ENCODE data around the gene ADORA2B. TPM values are rescaled to one million over a fixed set of nuclear protein-coding genes. Genes with fewer than 3 reads are reported as not detected.

The ADORA2B gene
- total RNA-seq, 1 donor from 2014 or later: 8.9 TPM

GRCh38 chr17:16002708-16003260, 57.9 kb downstream of the ADORA2B start:
- Mint-ChIP-seq H3K9me3 (ENCODE audit: unreplicated experiment) (no peaks in the 10 kb centered on the region), H3K36me3 (ENCODE audit: unreplicated experiment) (peaks cover 57% of the 10 kb centered on the region), H3K4me3 (ENCODE audit: unreplicated experiment) (no peak overlapping the region), H3K27me3 (ENCODE audit: unreplicated experiment) (no peaks in the 10 kb centered on the region), H3K27ac (ENCODE audit: unreplicated experiment) (no peak overlapping the region), H3K4me1 (ENCODE audit: unreplicated experiment) (peaks cover 25% of the 10 kb centered on the region)
- no peak for DNase-seq (ENCODE audit: extremely low spot score, unreplicated experiment)
- no peak for TF ChIP-seq CTCF (IDR thresholded peaks at IDR 0.05)

- H3K4me3 Mint-ChIP-seq (ENCODE audit: unreplicated experiment): no peak overlapping the region
These were observed 58.9 kb downstream of the ADORA2B start for GRCh38 chr17:16003841-16004240.

GRCh38 chr17:16005636-16006035, 60.7 kb downstream of the ADORA2B start:
- Mint-ChIP-seq H3K27ac (ENCODE audit: unreplicated experiment) (no peak overlapping the region), H3K9me3 (ENCODE audit: unreplicated experiment) (no peaks in the 10 kb centered on the region), H3K4me1 (ENCODE audit: unreplicated experiment) (peaks cover 13% of the 10 kb centered on the region), H3K4me3 (ENCODE audit: unreplicated experiment) (no peak overlapping the region), H3K27me3 (ENCODE audit: unreplicated experiment) (no peaks in the 10 kb centered on the region), H3K36me3 (ENCODE audit: unreplicated experiment) (peaks cover 72% of the 10 kb centered on the region)
- TF ChIP-seq CTCF (IDR thresholded peaks at IDR 0.05): no peak
- DNase-seq (ENCODE audit: extremely low spot score, unreplicated experiment): no peak

More at GRCh38 chr17:16003841-16004240, 58.9 kb downstream of the ADORA2B start:
- TF ChIP-seq CTCF (IDR thresholded peaks at IDR 0.05): no peak
- H3K36me3 Mint-ChIP-seq (ENCODE audit: unreplicated experiment): peaks cover 68% of the 10 kb centered on the region
- no peaks in the 10 kb centered on the region for H3K27me3 Mint-ChIP-seq (ENCODE audit: unreplicated experiment)
- H3K4me1 Mint-ChIP-seq (ENCODE audit: unreplicated experiment): peaks cover 19% of the 10 kb centered on the region
- no peak for DNase-seq (ENCODE audit: extremely low spot score, unreplicated experiment)
- H3K9me3 Mint-ChIP-seq (ENCODE audit: unreplicated experiment): no peaks in the 10 kb centered on the region
- H3K27ac Mint-ChIP-seq (ENCODE audit: unreplicated experiment): no peak overlapping the region

GRCh38 chr17:16007439-16007838, 62.5 kb downstream of the ADORA2B start:
- no peak for DNase-seq (ENCODE audit: extremely low spot score, unreplicated experiment)
- Mint-ChIP-seq H3K4me3 (ENCODE audit: unreplicated experiment) (no peak overlapping the region), H3K27ac (ENCODE audit: unreplicated experiment) (no peak overlapping the region), H3K27me3 (ENCODE audit: unreplicated experiment) (no peaks in the 10 kb centered on the region), H3K36me3 (ENCODE audit: unreplicated experiment) (peaks cover 68% of the 10 kb centered on the region), H3K9me3 (ENCODE audit: unreplicated experiment) (no peaks in the 10 kb centered on the region), H3K4me1 (ENCODE audit: unreplicated experiment) (peaks cover 1% of the 10 kb centered on the region)
- TF ChIP-seq CTCF (IDR thresholded peaks at IDR 0.05): no peak

GRCh38 chr17:16013943-16014407, 69.0 kb downstream of the ADORA2B start:
- H3K36me3 Mint-ChIP-seq (ENCODE audit: unreplicated experiment): peaks cover 46% of the 10 kb centered on the region
- peak overlapping the region; percentile 54 for H3K27ac Mint-ChIP-seq (ENCODE audit: unreplicated experiment)
- TF ChIP-seq CTCF (IDR thresholded peaks at IDR 0.05): peak; percentile 67
- H3K4me3 Mint-ChIP-seq (ENCODE audit: unreplicated experiment): no peak overlapping the region
- DNase-seq (ENCODE audit: extremely low spot score, unreplicated experiment): no peak
- H3K9me3 Mint-ChIP-seq (ENCODE audit: unreplicated experiment): no peaks in the 10 kb centered on the region
- H3K27me3 Mint-ChIP-seq (ENCODE audit: unreplicated experiment): no peaks in the 10 kb centered on the region
- peaks cover 13% of the 10 kb centered on the region for H3K4me1 Mint-ChIP-seq (ENCODE audit: unreplicated experiment)

Data from osteocyte (in vitro differentiated cells).